ENCODE data around the gene MTHFD2L. TPM values are rescaled to one million over a fixed set of nuclear protein-coding genes. Genes with fewer than 3 reads are reported as not detected.
"Not testable (repeated sequence)": the region's sequence is repeated elsewhere in the genome, so short reads cannot be mapped to it uniquely, and the experiment has no call there.

MTHFD2L gene
- total RNA-seq, 1 donor from 2014 or later, result 13.8 TPM

- H3K27ac ChIP-seq (replicated peaks), result no peak overlapping the region
- H3K4me1 ChIP-seq, result no peaks in the 10 kb centered on the region
These were observed 181.6 kb downstream of the MTHFD2L start for GRCh38 chr4:74339501-74339900.

GRCh38 chr4:74340421-74340820 is 182.5 kb downstream of the MTHFD2L start:
- H3K4me1 ChIP-seq; H3K36me3 ChIP-seq; intact Hi-C loops (cut with micrococcal nuclease); H3K27me3 ChIP-seq (ENCODE audit: low read depth); H3K27ac ChIP-seq (replicated peaks); H3K4me3 ChIP-seq; DNase-seq: not testable (repeated sequence)
- H3K9me3 ChIP-seq (replicated peaks), result peaks cover 36% of the 10 kb centered on the region

More at GRCh38 chr4:74339501-74339900, 181.6 kb downstream of the MTHFD2L start:
- H3K36me3 ChIP-seq, result no peaks in the 10 kb centered on the region
- H3K4me3 ChIP-seq, result no peak overlapping the region
- TF ChIP-seq CTCF (IDR thresholded peaks at IDR 0.05; ENCODE audit: borderline replicate concordance), result no peak
- H3K9me3 ChIP-seq (replicated peaks), result peaks cover 27% of the 10 kb centered on the region
- intact Hi-C loops (cut with micrococcal nuclease), result no loop called here
- H3K27me3 ChIP-seq (ENCODE audit: low read depth), result peaks cover 6% of the 10 kb centered on the region
- DNase-seq, result no peak

GRCh38 chr4:74344031-74344430 is 186.1 kb downstream of the MTHFD2L start:
- no peak for TF ChIP-seq CTCF (IDR thresholded peaks at IDR 0.05; ENCODE audit: borderline replicate concordance)
- Histone ChIP-seq H3K4me3 (no peak overlapping the region), H3K9me3 (replicated peaks) (peaks cover 36% of the 10 kb centered on the region), H3K27me3 (ENCODE audit: low read depth) (peaks cover 6% of the 10 kb centered on the region), H3K4me1 (no peaks in the 10 kb centered on the region), H3K27ac (replicated peaks) (no peak overlapping the region), H3K36me3 (no peaks in the 10 kb centered on the region)
- no peak for DNase-seq
- intact Hi-C loops (cut with micrococcal nuclease), result no loop called here

Other genes starting within 250 kb of the MTHFD2L start
- 0.49 TPM for gene PF4, start 176.1 kb upstream of the MTHFD2L start, total RNA-seq
- gene PPBP, start 169.9 kb upstream of the MTHFD2L start, total RNA-seq, result 1.2 TPM
- not detected for gene CXCL5, start 159.4 kb upstream of the MTHFD2L start, total RNA-seq
- 0.30 TPM for gene CXCL3, start 119.4 kb upstream of the MTHFD2L start, total RNA-seq
- 11.3 TPM for gene CXCL2, start 58.9 kb upstream of the MTHFD2L start, total RNA-seq
- not detected for gene EPGN, start 150.4 kb downstream of the MTHFD2L start, total RNA-seq
- not detected for gene EREG, start 207.0 kb downstream of the MTHFD2L start, total RNA-seq

Measured in left ventricle myocardium inferior (tissue), 1 donor.